H1 (cell line): ENCODE measurements around the gene MX1. TPM values are rescaled to one million over a fixed set of nuclear protein-coding genes. Genes with fewer than 3 reads are reported as not detected.
A peak's percentile ranks its signal among the peaks of the same experiment; 100 is the strongest.

Source experiments
- CTCF ChIA-PET: fragments of 300-600 bp; sonication (Branson Sonifier 250); formaldehyde crosslinking; loops from one replicate; lab custom pipeline; 2021; ENCODE audit not compliant: partially characterized antibody; lab: Charles Lee
- POLR2A ChIA-PET: fragments of 300-600 bp; sonication (Branson Sonifier 250); formaldehyde crosslinking; loops from one replicate; lab custom pipeline; 2021; ENCODE audit warnings: inconsistent platforms; ENCODE audit not compliant: partially characterized antibody; lab: Charles Lee
- DNase-seq, 2 experiments: peaks; one replicate each; pipeline versions ENCODE4 v3.0.0 to v3.0.0-alpha.2; 2010 to 2022; ENCODE audit warnings: low spot score in 2 of 2, low read depth in 1 of 2, mixed read lengths in 1 of 2
- FAIRE-seq: peaks from 2 replicates; lab custom pipeline; 2011; peaks lifted over from hg19 to GRCh38; lab: Jason Lieb, UNC
- H2AFZ ChIP-seq: 2 replicates; pipeline ENCODE4 v1.8.1; 2012; ENCODE audit warnings: low read length, inconsistent platforms
- H2AK5ac ChIP-seq: 2 replicates; pipeline ENCODE4 v1.6.1; 2013; ENCODE audit warnings: low read depth, low read length
- H2BK120ac ChIP-seq: replicated peaks from 2 replicates; pipeline ENCODE3; 2013; ENCODE audit warnings: low read depth, low read length, inconsistent platforms
- H2BK12ac ChIP-seq: 2 replicates; pipeline ENCODE4 v1.6.1; 2013; ENCODE audit warnings: low read depth, low read length
- H2BK15ac ChIP-seq: 2 replicates; pipeline ENCODE4 v1.6.1; 2013; ENCODE audit warnings: low read length
- H2BK20ac ChIP-seq: 2 replicates; pipeline ENCODE4 v1.6.1; 2013; ENCODE audit warnings: low read length
- H2BK5ac ChIP-seq: 2 replicates; pipeline ENCODE4 v1.6.1; 2013; ENCODE audit warnings: low read depth, low read length
- H3K14ac ChIP-seq: 2 replicates; pipeline ENCODE4 v1.6.1; 2013; ENCODE audit warnings: inconsistent platforms; ENCODE audit not compliant: insufficient read length
- H3K18ac ChIP-seq: 2 replicates; pipeline ENCODE4 v1.6.1; 2013; ENCODE audit warnings: low read length; ENCODE audit errors: extremely low read depth
- H3K23ac ChIP-seq: 2 replicates; pipeline ENCODE4 v1.6.1; 2013; ENCODE audit warnings: inconsistent platforms; ENCODE audit not compliant: insufficient read length
- H3K23me2 ChIP-seq: 2 replicates; pipeline ENCODE4 v1.6.1; 2013; ENCODE audit warnings: low read depth, low read length
- H3K27ac ChIP-seq: 2 replicates; pipeline ENCODE4 v1.6.1; 2011; ENCODE audit warnings: low read depth, low read length, inconsistent platforms
- H3K27me3 ChIP-seq, 4 experiments: replicated peaks in 1 of 4; 1 replicate in 1 of 4; 2 replicates in 3 of 4; pipeline versions ENCODE4 v1.6.1 to v1.8.1; 2011 to 2013; ENCODE audit warnings: low read length in 3 of 4, mild to moderate bottlenecking in 3 of 4, inconsistent platforms in 2 of 4, mixed read lengths in 2 of 4, moderate library complexity in 1 of 4; ENCODE audit not compliant: control insufficient read depth in 3 of 4, insufficient read depth in 3 of 4; ENCODE audit errors: extremely low read depth in 1 of 4
- H3K36me3 ChIP-seq, 4 experiments: 2 replicates each; pipeline versions ENCODE4 v1.6.1 to v1.8.1; 2011 to 2013; ENCODE audit warnings: mild to moderate bottlenecking in 4 of 4, low read length in 3 of 4, moderate library complexity in 2 of 4, control low read depth in 1 of 4, inconsistent platforms in 1 of 4; ENCODE audit not compliant: insufficient read depth in 4 of 4, control insufficient read depth in 2 of 4
- H3K4ac ChIP-seq: replicated peaks from 2 replicates; pipeline ENCODE3; 2013; ENCODE audit warnings: low read length, low read depth, mixed read lengths, inconsistent platforms; ENCODE audit not compliant: insufficient read length
- H3K4me1 ChIP-seq, 4 experiments: replicated peaks in 1 of 4; 1 replicate in 1 of 4; 2 replicates in 3 of 4; pipeline versions ENCODE4 v1.6.1 to v1.8.1; 2011 to 2013; ENCODE audit warnings: low read length in 3 of 4, inconsistent platforms in 2 of 4, mixed read lengths in 1 of 4; ENCODE audit not compliant: insufficient read depth in 4 of 4, control insufficient read depth in 3 of 4
- H3K4me2 ChIP-seq, 2 experiments: 2 replicates each; pipeline versions ENCODE4 v1.6.1 to v1.8.1; 2011 to 2013; ENCODE audit warnings: low read depth in 2 of 2, low read length in 2 of 2, control low read depth in 1 of 2, inconsistent platforms in 1 of 2, mild to moderate bottlenecking in 1 of 2; ENCODE audit not compliant: insufficient read depth in 1 of 2
- H3K4me3 ChIP-seq, 4 experiments: fragments of 200-600, 300-600 bp in 1 of 4; sonication (generic), shearing (Covaris generic), sonication (Bioruptor Twin) in 1 of 4; 2 replicates each; pipeline versions ENCODE4 v1.5.1 to v1.8.1; 2011 to 2016; ENCODE audit warnings: low read length in 4 of 4, low read depth in 3 of 4, control low read depth in 2 of 4, inconsistent platforms in 2 of 4, mild to moderate bottlenecking in 2 of 4, mixed read lengths in 1 of 4, moderate library complexity in 1 of 4; ENCODE audit not compliant: insufficient read depth in 2 of 4; ENCODE audit errors: extremely low read depth in 1 of 4
- H3K56ac ChIP-seq: replicated peaks from 2 replicates; pipeline ENCODE3; 2013; ENCODE audit warnings: low read depth, mild to moderate bottlenecking, mixed read lengths, low read length, inconsistent platforms; ENCODE audit not compliant: insufficient read length
- H3K79me1 ChIP-seq: 2 replicates; pipeline ENCODE4 v1.6.1; 2013; ENCODE audit warnings: low read depth, low read length, control low read depth
- H3K79me2 ChIP-seq, 2 experiments: 2 replicates each; pipeline versions ENCODE4 v1.6.1 to v1.8.1; 2012 to 2013; ENCODE audit warnings: low read length in 2 of 2, mild to moderate bottlenecking in 2 of 2, inconsistent platforms in 1 of 2; ENCODE audit not compliant: insufficient read depth in 2 of 2, control insufficient read depth in 1 of 2
- H3K9ac ChIP-seq, 4 experiments: replicated peaks in 1 of 4; 1 replicate in 1 of 4; 2 replicates in 3 of 4; pipeline versions ENCODE4 v1.6.1 to v1.8.1; 2011 to 2013; ENCODE audit warnings: low read depth in 3 of 4, low read length in 3 of 4, control low read depth in 2 of 4, mild to moderate bottlenecking in 2 of 4, moderate library complexity in 2 of 4, inconsistent platforms in 1 of 4; ENCODE audit errors: extremely low read depth in 1 of 4
- H3K9me3 ChIP-seq, 2 experiments: 2 replicates each; pipeline versions ENCODE4 v1.6.1 to v1.8.1; 2012 to 2013; ENCODE audit warnings: mild to moderate bottlenecking in 2 of 2, moderate library complexity in 2 of 2, control low read depth in 1 of 2, inconsistent platforms in 1 of 2, low read depth in 1 of 2, low read length in 1 of 2, mixed read lengths in 1 of 2; ENCODE audit not compliant: insufficient read depth in 2 of 2
- H4K20me1 ChIP-seq, 2 experiments: replicated peaks in 1 of 2; 2 replicates each; pipeline versions ENCODE3 to v1.8.1; 2011 to 2013; ENCODE audit warnings: inconsistent platforms in 2 of 2, low read length in 2 of 2, mild to moderate bottlenecking in 1 of 2; ENCODE audit not compliant: insufficient read depth in 2 of 2, control insufficient read depth in 1 of 2
- H4K5ac ChIP-seq: 2 replicates; pipeline ENCODE4 v1.6.1; 2013; ENCODE audit warnings: low read length, low read depth, mixed read lengths, inconsistent platforms; ENCODE audit not compliant: insufficient read length
- H4K8ac ChIP-seq: 2 replicates; pipeline ENCODE4 v1.8.0; 2013; ENCODE audit warnings: mild to moderate bottlenecking, moderate library complexity, low read length, inconsistent platforms; ENCODE audit not compliant: insufficient read depth; ENCODE audit errors: extremely low read depth
- H4K91ac ChIP-seq: replicated peaks from 2 replicates; pipeline ENCODE3; 2013; ENCODE audit warnings: low read length, mixed read lengths, inconsistent platforms; ENCODE audit not compliant: insufficient read length
- ASH2L ChIP-seq: fragments of 200-600, 300-600 bp; sonication (generic); IDR thresholded peaks from one replicate; pipeline ENCODE4 v1.7.1; 2017; ENCODE audit warnings: low read length
- BACH1 ChIP-seq: IDR thresholded peaks from 2 replicates; pipeline ENCODE4 v1.6.1; 2012; ENCODE audit warnings: low read length, improper control_type of control experiment
- CTBP2 ChIP-seq: IDR thresholded peaks from 2 replicates; pipeline ENCODE4 v1.7.0; 2011; ENCODE audit warnings: borderline replicate concordance, mild to moderate bottlenecking, moderate library complexity, mixed read lengths, low read length; ENCODE audit not compliant: insufficient read depth, insufficient read length
- JUND ChIP-seq: IDR thresholded peaks from 2 replicates; pipeline ENCODE4 v1.6.1; 2011; ENCODE audit warnings: mild to moderate bottlenecking, improper control_type of control experiment, low read length
- KDM4A ChIP-seq: IDR thresholded peaks from one replicate; pipeline ENCODE4 v1.7.1; 2012; ENCODE audit warnings: low read depth, mild to moderate bottlenecking, moderate library complexity, low read length, inconsistent platforms; ENCODE audit not compliant: severe bottlenecking
- MAFK ChIP-seq: IDR thresholded peaks from 2 replicates; pipeline ENCODE4 v1.6.1; 2012; ENCODE audit warnings: low read depth, mild to moderate bottlenecking, improper control_type of control experiment, low read length
- PHF8 ChIP-seq: fragments of 200-600 bp; sonication (generic); conservative IDR thresholded peaks from 2 replicates; pipeline ENCODE4 v1.7.1; 2012; ENCODE audit warnings: low read depth, mild to moderate bottlenecking, inconsistent platforms, low read length, moderate library complexity
- POU5F1 ChIP-seq: IDR thresholded peaks from 2 replicates; pipeline ENCODE4 v1.6.1; 2011; ENCODE audit warnings: low read depth, mild to moderate bottlenecking, low read length, moderate library complexity
- RNF2 ChIP-seq: fragments of 200-900, 300-1000 bp; sonication (generic); IDR thresholded peaks from 2 replicates; pipeline ENCODE4 v1.7.1; 2016; ENCODE audit warnings: borderline replicate concordance, low read depth, mild to moderate bottlenecking, antibody characterized with exemption, low read length; ENCODE audit not compliant: poor library complexity, severe bottlenecking; ENCODE audit errors: missing control alignments
- SIN3A ChIP-seq, 2 experiments: IDR thresholded peaks in 1 of 2; conservative IDR thresholded peaks in 1 of 2; 2 replicates each; pipeline ENCODE4 v1.6.1; 2011 to 2012; ENCODE audit warnings: low read length in 2 of 2, improper control_type of control experiment in 1 of 2, low read depth in 1 of 2, mild to moderate bottlenecking in 1 of 2
- YY1 ChIP-seq: IDR thresholded peaks from 2 replicates; pipeline ENCODE4 v1.6.1; 2011; ENCODE audit warnings: low read depth, mild to moderate bottlenecking, low read length
- ZNF274 ChIP-seq: IDR thresholded peaks from 2 replicates; pipeline ENCODE4 v1.7.0; 2012; ENCODE audit warnings: low read length, borderline replicate concordance; ENCODE audit errors: extremely low read depth
- WGBS, 2 experiments: shearing (Covaris generic) in 1 of 2; methylation state at CpG; one replicate each; pipeline versions ENCODE4 v1.1.6 to v1.1.7; 2013 to 2015; ENCODE audit warnings: low lambda C conversion rate in 2 of 2, mixed read lengths in 2 of 2, inconsistent platforms in 1 of 2, low coverage in 1 of 2, missing lambda C conversion rate in 1 of 2; ENCODE audit not compliant: insufficient replicate concordance in 2 of 2, insufficient coverage in 1 of 2, insufficient read length in 1 of 2; ENCODE audit errors: extremely low coverage in 1 of 2, missing lambda C conversion rate in 1 of 2; 5-methylcytosine and 5-hydroxymethylcytosine counted together
- polyA plus RNA-seq, 7 experiments: library from polyadenylated mRNA; depleted of rRNA in 3 of 7; stranded (reverse) in 5 of 7; unstranded in 2 of 7; fragments of >200 nt in 5 of 7; fragments of 200-250 nt in 2 of 7; gene quantifications; 1 replicate in 5 of 7; 2 replicates in 1 of 7; 4 replicates in 1 of 7; pipeline versions ENCODE4 v1.2.1 to v1.2.3, GENCODE V29; 2011 to 2013; ENCODE audit warnings: missing spikeins in 2 of 7, mixed read lengths in 2 of 7
- total RNA-seq: library from RNA; stranded (reverse); fragmentation: NEBNext Ultra II Directional; extraction: Animal tissue kit (Norgen Biotek cat#: 25700); gene quantifications from 2 replicates; pipeline ENCODE4 v1.2.1, GENCODE V29; 2021

The MX1 gene
- total and polyA plus RNA-seq, 2 of the 8 experiments (the other 6 are each of a cell fraction or from before 2014, with no cell fraction given), result 3.8 to 5.7 TPM

DNA sequence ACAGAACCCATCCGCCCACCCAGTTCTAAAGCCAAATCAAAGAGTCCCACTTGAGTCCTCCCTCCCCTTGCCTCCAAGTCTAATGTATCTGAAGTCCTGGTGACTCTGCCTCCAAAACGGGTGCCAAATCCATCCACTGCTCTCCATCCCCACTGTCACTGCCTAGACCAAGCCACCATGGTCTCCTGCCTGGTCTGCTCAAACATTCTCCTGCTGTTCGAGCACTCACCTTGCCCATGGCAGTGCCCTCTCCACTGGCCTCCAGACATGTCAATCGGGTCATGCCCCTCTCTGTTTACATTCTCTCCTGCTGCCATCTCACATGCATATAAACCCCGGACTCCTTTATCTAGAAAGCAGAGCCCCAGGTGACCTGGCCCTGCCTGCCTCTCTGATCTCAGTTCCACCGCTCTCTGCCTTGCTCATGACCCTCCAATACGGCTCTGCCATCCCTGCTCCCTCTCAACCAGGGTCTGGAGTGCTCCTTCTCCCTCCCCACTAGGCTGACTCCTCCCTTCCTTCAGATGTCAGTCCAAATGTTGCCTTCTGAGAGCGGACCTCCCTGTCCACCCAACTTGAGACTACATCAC is 32.1 kb upstream of the MX1 start:
- no peak overlapping the region; the same call in 1 of the 2 replicates for H2BK12ac ChIP-seq
- ChIA-PET CTCF (no interaction called here), POLR2A (no interaction called here)
- no peak overlapping the region for H2BK15ac ChIP-seq
- H3K4ac ChIP-seq, result no peak overlapping the region
- H3K79me2 ChIP-seq, result no peaks in the 10 kb centered on the region
- H2BK5ac ChIP-seq, result no peak overlapping the region
- peak overlapping the region; percentile 27; the same call in 1 of the 2 replicates for H3K18ac ChIP-seq
- H3K79me1 ChIP-seq, result no peaks in the 10 kb centered on the region
- FAIRE-seq (no peak), DNase-seq (no peak)
- 0 out of 4 replicates have a peak, but pooled peaks cover 0 to 3% of the 10 kb centered on the region in 2 experiments for H3K9me3 ChIP-seq
- no peak overlapping the region for H2AK5ac ChIP-seq
- H2AFZ ChIP-seq, result no peak overlapping the region
- H3K14ac ChIP-seq, result no peak overlapping the region
- H4K20me1 ChIP-seq, result no peaks in the 10 kb centered on the region
- no peak overlapping the region for H3K9ac ChIP-seq
- no peaks in the 10 kb centered on the region for H3K4me1 ChIP-seq
- H2BK120ac ChIP-seq, result no peak overlapping the region
- H4K5ac ChIP-seq, result no peak overlapping the region
- no peaks in the 10 kb centered on the region for H3K27me3 ChIP-seq
- no peak overlapping the region for H4K91ac ChIP-seq
- no peak overlapping the region for H4K8ac ChIP-seq
- H3K23ac ChIP-seq, result no peak overlapping the region
- no peaks in the 10 kb centered on the region for H3K23me2 ChIP-seq
- no peaks in the 10 kb centered on the region for H3K36me3 ChIP-seq
- H3K56ac ChIP-seq, result no peak overlapping the region
- H2BK20ac ChIP-seq, result no peak overlapping the region
- 88% methylated on average over 8 of the region's 8 CpGs; no CpG with 5 or more reads in 1 of the 2 experiments for WGBS, 2 experiments
- H3K4me2 ChIP-seq, result no peak overlapping the region
- H3K27ac ChIP-seq, result no peak overlapping the region
- no peak overlapping the region for H3K4me3 ChIP-seq
- TF ChIP-seq YY1 (no peak), CTBP2 (no peak), ZNF274 (no peak), POU5F1 (no peak), RNF2 (no peak), ASH2L (no peak), KDM4A (no peak), PHF8 (no peak), SIN3A (conservative IDR thresholded peaks at IDR 0.05 in 1 of 2, IDR thresholded peaks at IDR 0.05 in 1 of 2; ENCODE audit: low read depth in 1 of 2, low read length in 2 of 2) (no peak), BACH1 (no peak), JUND (no peak), MAFK (no peak)
